GM18511 (cell line): ENCODE results near the gene MIPOL1.
"Not testable (repeated sequence)": the region's sequence is repeated elsewhere in the genome, so short reads cannot be mapped to it uniquely, and the experiment has no call there.

Experiments
- ATAC-seq: cut with Tn5 transposase; IDR thresholded peaks from one replicate; pipeline ENCODE4 v1.9.1; 2021; ENCODE audit warnings: mild to moderate bottlenecking, moderate library complexity; ENCODE audit not compliant: unreplicated experiment

MIPOL1 gene

DNA sequence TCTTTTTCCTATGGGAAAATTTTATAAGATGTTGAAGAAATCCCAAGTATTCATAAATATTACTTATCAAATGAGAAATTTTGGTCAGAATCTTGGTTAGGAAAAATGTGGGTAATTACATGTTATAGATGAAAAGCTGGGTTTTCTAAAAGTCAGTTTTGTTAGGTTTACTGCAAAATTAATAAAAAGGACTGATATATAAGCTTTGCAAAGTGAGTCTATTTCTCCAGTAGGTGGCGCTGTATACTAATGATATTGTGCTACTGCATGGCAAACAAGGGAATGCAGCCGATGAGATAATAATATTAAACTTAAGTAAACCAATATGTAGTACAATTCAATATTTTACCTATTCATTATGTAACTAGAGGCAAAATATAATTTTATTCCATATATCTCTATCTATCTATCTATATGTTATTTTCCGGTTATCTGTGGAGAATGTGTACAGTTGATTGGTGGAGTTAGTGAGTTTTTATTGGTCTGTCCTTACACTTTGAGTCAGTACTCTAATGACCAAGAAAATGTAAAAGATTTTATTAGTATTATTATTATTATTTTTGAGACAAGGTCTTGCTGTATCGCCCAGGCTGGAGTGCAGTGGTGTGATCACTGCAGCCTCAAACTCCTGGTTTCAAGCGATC, 32.9 kb downstream of the MIPOL1 start:
- peak; percentile 77 for ATAC-seq

DNA sequence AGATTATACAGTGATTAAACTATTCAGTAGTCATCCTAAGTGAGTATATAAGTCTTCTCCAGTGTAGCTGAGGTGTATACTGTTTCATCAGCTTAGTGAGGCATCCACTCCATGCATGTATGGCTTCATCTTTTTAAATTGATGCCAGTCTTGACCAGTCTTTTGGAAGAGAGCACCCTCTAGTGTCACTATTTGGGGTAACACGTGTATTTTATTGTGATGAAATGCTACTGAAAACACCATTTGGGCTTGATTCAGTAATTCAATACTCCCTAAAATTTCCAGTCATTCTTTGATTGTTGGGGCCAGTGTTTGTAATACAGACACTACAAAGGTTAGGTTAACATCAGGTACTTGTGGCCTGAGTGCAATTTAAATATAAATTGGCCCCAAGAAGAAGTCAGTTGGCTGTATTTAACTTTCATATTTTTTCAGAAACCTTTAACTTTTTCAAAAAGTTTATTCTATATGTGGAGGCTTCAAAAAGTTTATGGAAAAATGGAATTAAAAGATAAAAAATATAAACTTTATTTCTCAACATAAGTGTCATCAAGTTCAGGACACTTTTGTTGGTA, 35.3 kb downstream of the MIPOL1 start:
- ATAC-seq, result peak; percentile 58

- ATAC-seq, result no peak
Observed at GRCh38 chr14:37234222-37234621, 36.5 kb downstream of the MIPOL1 start.

- ATAC-seq, result not testable (repeated sequence)
Observed at GRCh38 chr14:37236044-37236443, 38.3 kb downstream of the MIPOL1 start.

- ATAC-seq, result no peak
Observed at GRCh38 chr14:37237094-37237493, 39.4 kb downstream of the MIPOL1 start.

GRCh38 chr14:37237735-37238200, 40.0 kb downstream of the MIPOL1 start:
- no peak for ATAC-seq

DNA sequence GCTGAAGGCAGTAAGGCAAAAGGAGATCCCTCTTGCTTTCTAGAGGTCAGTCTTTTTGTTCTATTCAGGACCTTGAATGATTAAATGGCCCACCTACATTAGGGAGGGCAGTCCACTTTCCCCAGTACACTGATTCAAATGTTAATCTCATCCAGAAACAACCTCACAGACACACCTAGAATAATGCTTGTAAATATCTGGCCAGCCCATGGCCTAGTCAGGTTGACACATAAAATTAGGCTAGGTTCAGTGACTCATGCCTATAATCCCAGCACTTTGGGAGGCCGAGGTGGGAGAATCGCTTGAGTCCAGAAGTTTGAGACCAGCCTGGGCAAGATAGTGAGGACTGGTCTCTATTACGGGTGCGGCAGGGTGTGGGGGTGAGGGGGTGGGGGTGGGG, 43.5 kb downstream of the MIPOL1 start:
- ATAC-seq, result no peak

- ATAC-seq, result peak; percentile 67
Observed at GRCh38 chr14:37246427-37246829, 48.7 kb downstream of the MIPOL1 start.

GRCh38 chr14:37247791-37248461, 50.2 kb downstream of the MIPOL1 start:
- no peak for ATAC-seq

- no peak for ATAC-seq
Observed at GRCh38 chr14:37251775-37252174, 54.0 kb downstream of the MIPOL1 start.

DNA sequence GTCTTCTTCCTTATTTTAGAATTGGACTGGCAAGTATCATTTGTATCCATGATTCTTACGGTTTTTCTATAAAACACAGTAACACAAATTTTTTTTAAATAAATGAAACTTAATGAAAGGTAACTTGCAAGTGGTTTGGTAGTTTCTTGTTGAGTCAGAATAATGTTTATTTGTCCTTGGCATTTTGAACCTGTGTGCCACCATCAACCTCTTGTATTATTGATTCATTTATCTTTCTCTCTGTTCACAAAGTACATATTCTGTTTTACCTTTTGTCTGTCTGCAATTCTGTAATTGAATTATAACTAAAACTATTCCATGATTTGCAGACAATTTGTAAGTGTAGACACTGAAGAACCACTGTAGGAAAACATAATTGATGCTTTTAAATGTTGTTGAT, 54.7 kb downstream of the MIPOL1 start:
- no peak for ATAC-seq

DNA sequence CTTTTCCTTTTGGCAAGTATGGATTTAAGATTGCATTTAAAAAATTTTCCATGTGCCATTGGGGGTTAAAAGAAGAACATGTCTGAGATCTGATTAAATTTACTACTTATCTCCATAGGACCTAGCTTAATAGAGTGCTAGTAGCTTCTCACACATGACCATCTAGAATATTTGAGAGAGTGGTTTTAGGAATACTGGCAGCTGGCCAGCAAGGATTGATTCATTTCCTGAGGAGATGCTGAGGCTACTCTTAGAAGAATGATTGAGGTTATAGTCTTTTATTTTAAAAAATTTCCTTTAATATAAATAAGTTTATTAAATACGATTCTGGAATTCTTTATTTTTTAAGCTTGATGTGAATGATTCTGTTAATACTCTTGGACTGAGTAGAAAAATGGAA, 56.2 kb downstream of the MIPOL1 start:
- no peak for ATAC-seq

GRCh38 chr14:37254411-37254947, 56.7 kb downstream of the MIPOL1 start:
- no peak for ATAC-seq

GRCh38 chr14:37257501-37258070, 59.8 kb downstream of the MIPOL1 start:
- no peak for ATAC-seq

GRCh38 chr14:37262649-37263048, 64.9 kb downstream of the MIPOL1 start:
- no peak for ATAC-seq

DNA sequence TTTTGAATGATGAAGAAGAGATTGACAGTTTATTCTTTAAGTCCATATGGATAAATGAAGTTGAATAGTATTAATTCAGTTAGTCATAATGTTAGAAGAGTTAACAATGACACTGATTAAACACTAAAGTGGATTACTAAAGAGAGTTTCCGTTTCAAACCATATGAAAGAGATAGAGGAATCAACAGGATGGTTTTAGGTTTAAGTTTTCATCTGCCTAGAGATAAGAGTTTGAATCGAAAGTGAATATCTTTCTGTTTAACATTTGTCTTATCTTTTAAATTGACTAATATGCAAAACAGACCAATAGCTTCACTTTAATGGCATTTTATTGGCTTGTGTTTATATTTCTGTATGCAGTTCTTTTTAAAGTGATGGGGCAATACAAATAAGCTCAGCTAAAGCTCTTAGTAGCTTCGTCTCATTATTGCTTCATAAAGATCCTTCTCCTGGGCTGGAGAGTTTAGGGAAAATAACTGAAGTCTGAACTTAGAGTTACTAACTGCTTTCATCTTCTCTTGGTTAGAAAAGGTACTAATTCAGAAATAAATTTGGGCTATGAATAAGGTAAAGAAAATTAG, 66.0 kb downstream of the MIPOL1 start:
- no peak for ATAC-seq

DNA sequence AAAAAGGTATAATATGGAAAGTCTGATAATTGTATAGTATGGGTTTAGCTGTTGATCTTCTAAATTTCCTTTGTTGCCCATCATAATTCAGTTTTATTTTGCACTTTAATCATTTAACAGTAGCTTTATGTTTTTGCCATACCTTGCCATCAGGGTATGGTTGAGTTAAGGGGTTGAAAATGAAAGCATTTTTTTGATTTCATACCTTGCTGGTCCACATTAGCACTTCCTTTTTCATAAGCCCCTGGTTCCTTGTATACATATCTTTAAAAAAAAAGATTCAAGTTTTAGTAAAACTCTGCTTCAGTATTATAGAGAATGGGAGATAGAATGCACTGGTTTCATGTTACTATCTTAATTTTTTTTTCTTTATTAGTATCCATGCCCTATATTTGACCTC, 71.1 kb downstream of the MIPOL1 start:
- no peak for ATAC-seq

DNA sequence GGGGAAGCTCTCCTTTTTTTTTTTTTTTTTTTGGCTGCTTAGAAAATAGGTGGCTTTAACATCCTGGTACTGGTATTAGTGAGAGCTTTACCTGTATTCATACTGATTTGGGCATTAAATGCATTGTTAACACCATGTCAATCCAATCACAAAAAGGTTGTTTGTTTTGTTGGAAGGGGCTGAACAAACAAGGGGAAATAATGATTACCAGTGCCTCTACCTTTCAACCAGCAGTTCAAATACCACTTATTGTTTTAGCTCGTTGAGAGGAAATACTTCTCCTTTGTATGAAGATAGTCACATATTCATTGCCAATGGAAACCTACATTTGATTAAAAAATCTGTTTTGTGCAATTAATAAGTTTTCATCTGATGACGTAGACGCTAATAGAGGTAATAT, 72.9 kb downstream of the MIPOL1 start:
- no peak for ATAC-seq

- ATAC-seq, result no peak
Observed at GRCh38 chr14:37272569-37272968, 74.8 kb downstream of the MIPOL1 start.

DNA sequence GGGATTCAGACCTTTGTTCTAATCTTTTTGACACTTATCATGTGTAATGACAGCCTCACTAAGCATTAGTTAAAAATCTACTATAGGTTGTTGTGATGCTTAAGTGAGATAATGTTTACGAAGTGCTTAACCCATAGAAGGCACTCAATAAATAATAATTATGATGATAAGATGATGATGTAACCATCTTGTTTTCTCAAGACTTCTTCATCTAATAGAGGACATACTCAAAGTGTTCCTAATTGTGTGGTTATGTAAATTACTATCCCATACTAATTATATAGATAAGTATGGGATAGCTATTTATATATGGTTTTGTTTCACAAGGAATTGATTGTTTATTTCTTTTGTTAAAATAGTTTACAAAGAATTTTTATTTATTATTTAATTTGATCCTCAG, 76.9 kb downstream of the MIPOL1 start:
- no peak for ATAC-seq

- no peak for ATAC-seq
Observed at GRCh38 chr14:37275963-37276362, 78.2 kb downstream of the MIPOL1 start.
